Trophoblast cell (in vitro differentiated cells and primary cell): ENCODE measurements around the gene HS3ST5.

ENCODE experiments used
- DNase-seq, 2 donors: peaks; one replicate each; pipeline ENCODE4 v3.0.0-alpha.2; 2016
- H2AFZ ChIP-seq: 2 replicates; pipeline ENCODE4 v1.6.1; 2013; ENCODE audit warnings: low read length, moderate library complexity, mild to moderate bottlenecking; ENCODE audit not compliant: insufficient read depth, poor library complexity
- H2AK5ac ChIP-seq: 2 replicates; pipeline ENCODE4 v1.6.1; 2013; ENCODE audit warnings: mild to moderate bottlenecking, low read length
- H2BK120ac ChIP-seq: 2 replicates; pipeline ENCODE4 v1.6.1; 2013; ENCODE audit warnings: low read length, mild to moderate bottlenecking, moderate library complexity; ENCODE audit not compliant: insufficient read depth, poor library complexity
- H2BK12ac ChIP-seq: 2 replicates; pipeline ENCODE4 v1.6.1; 2013; ENCODE audit warnings: mild to moderate bottlenecking, low read length, moderate library complexity
- H2BK5ac ChIP-seq: 2 replicates; pipeline ENCODE4 v1.6.1; 2013; ENCODE audit warnings: low read length, low read depth, moderate library complexity, mild to moderate bottlenecking; ENCODE audit not compliant: poor library complexity
- H3K14ac ChIP-seq: 2 replicates; pipeline ENCODE4 v1.6.1; 2013; ENCODE audit warnings: mild to moderate bottlenecking, low read length
- H3K18ac ChIP-seq: 2 replicates; pipeline ENCODE4 v1.6.1; 2013; ENCODE audit warnings: mild to moderate bottlenecking, low read length
- H3K23ac ChIP-seq: 2 replicates; pipeline ENCODE4 v1.6.1; 2013; ENCODE audit warnings: low read length
- H3K27ac ChIP-seq: 2 replicates; pipeline ENCODE4 v1.5.1; 2013; ENCODE audit warnings: low read depth, mild to moderate bottlenecking, inconsistent platforms, low read length, moderate library complexity
- H3K27me3 ChIP-seq: 2 replicates; pipeline ENCODE4 v1.6.1; 2013; ENCODE audit warnings: inconsistent platforms, mild to moderate bottlenecking, low read length, moderate library complexity; ENCODE audit not compliant: insufficient read depth
- H3K36me3 ChIP-seq, 2 experiments: 1 replicate in 1 of 2; 2 replicates in 1 of 2; pipeline ENCODE4 v1.6.1; 2013; ENCODE audit warnings: low read length in 2 of 2, mild to moderate bottlenecking in 2 of 2, moderate library complexity in 1 of 2; ENCODE audit not compliant: insufficient read depth in 2 of 2, control insufficient read depth in 1 of 2
- H3K4ac ChIP-seq: 2 replicates; pipeline ENCODE4 v1.6.1; 2013; ENCODE audit warnings: low read depth, mild to moderate bottlenecking, low read length, moderate library complexity
- H3K4me1 ChIP-seq, 2 experiments: 1 replicate in 1 of 2; 2 replicates in 1 of 2; pipeline ENCODE4 v1.6.1; 2013; ENCODE audit warnings: low read length in 2 of 2, mild to moderate bottlenecking in 2 of 2, moderate library complexity in 1 of 2; ENCODE audit not compliant: insufficient read depth in 2 of 2, control insufficient read depth in 1 of 2
- H3K4me2 ChIP-seq: 2 replicates; pipeline ENCODE4 v1.6.1; 2013; ENCODE audit warnings: inconsistent platforms, mild to moderate bottlenecking, low read length, moderate library complexity
- H3K4me3 ChIP-seq: 2 replicates; pipeline ENCODE4 v1.5.1; 2013; ENCODE audit warnings: mild to moderate bottlenecking, low read depth, low read length, inconsistent platforms
- H3K79me1 ChIP-seq: one replicate; pipeline ENCODE4 v1.6.1; 2013; ENCODE audit warnings: low read length
- H3K79me2 ChIP-seq: 2 replicates; pipeline ENCODE4 v1.6.1; 2013; ENCODE audit warnings: low read length, mild to moderate bottlenecking; ENCODE audit not compliant: control insufficient read depth, insufficient read depth, poor library complexity
- H3K9ac ChIP-seq: 2 replicates; pipeline ENCODE4 v1.6.1; 2013; ENCODE audit warnings: mild to moderate bottlenecking, low read length
- H3K9me3 ChIP-seq: 2 replicates; pipeline ENCODE4 v1.6.1; 2013; ENCODE audit warnings: low read depth, mild to moderate bottlenecking, control low read depth, inconsistent platforms, low read length; ENCODE audit not compliant: insufficient read depth
- H4K12ac ChIP-seq: 2 replicates; pipeline ENCODE4 v1.6.1; 2013; ENCODE audit warnings: low read depth, mild to moderate bottlenecking, low read length, moderate library complexity
- H4K8ac ChIP-seq: 2 replicates; pipeline ENCODE4 v1.6.1; 2013; ENCODE audit warnings: low read depth, mild to moderate bottlenecking, low read length, moderate library complexity
- H4K91ac ChIP-seq: one replicate; pipeline ENCODE4 v1.6.1; 2013; ENCODE audit warnings: low read depth, mild to moderate bottlenecking, low read length, moderate library complexity
- WGBS: extraction: QIAGEN DNeasy Blood & Tissue Kit; methylation state at CpG from one replicate; pipeline ENCODE4 v1.1.7; 2013; ENCODE audit warnings: missing lambda C conversion rate; ENCODE audit not compliant: insufficient read length, insufficient coverage; ENCODE audit errors: extremely low coverage; 5-methylcytosine and 5-hydroxymethylcytosine counted together

HS3ST5 gene

DNA sequence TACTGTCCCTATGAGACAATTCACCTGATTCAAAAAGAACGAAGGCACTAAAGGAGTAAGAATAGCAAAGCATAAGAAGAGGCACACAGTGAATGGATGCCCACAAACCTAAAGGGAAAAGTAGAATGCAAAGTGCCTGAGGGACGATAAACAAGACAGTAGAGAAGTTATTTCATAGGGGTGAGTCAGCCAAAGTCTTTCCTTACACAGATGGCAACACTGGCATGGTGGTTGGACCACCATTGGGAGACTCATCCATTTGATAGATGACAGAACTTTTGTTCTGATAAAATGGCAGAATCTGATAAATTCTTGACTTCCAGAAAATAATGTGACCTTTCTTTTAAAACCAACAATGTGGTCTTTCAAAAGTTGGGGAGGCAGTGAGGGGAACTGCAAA lies 223.8 kb downstream of the HS3ST5 start:
- Histone ChIP-seq H3K23ac (no peak overlapping the region), H3K4me2 (no peak overlapping the region), H3K4me3 (no peak overlapping the region), H3K9me3 (no peaks in the 10 kb centered on the region), H2BK5ac (no peak overlapping the region), H3K18ac (no peak overlapping the region), H3K79me1 (no peaks in the 10 kb centered on the region), H3K9ac (no peak overlapping the region), H3K36me3 (no peaks in the 10 kb centered on the region), H3K4me1 (peaks cover 4 to 6% of the 10 kb centered on the region in 2 experiments), H2BK12ac (no peak overlapping the region), H2AFZ (no peak overlapping the region), H4K91ac (no peak overlapping the region), H2AK5ac (no peak overlapping the region), H3K27ac (no peak overlapping the region), H3K4ac (no peak overlapping the region), H3K27me3 (no peaks in the 10 kb centered on the region), H3K14ac (no peak overlapping the region), H3K79me2 (no peaks in the 10 kb centered on the region), H4K8ac (no peak overlapping the region), H2BK120ac (no peak overlapping the region), H4K12ac (no peak overlapping the region)
- no peak for DNase-seq
- no CpG with 5 or more reads among the region's 2 CpGs for WGBS

DNA sequence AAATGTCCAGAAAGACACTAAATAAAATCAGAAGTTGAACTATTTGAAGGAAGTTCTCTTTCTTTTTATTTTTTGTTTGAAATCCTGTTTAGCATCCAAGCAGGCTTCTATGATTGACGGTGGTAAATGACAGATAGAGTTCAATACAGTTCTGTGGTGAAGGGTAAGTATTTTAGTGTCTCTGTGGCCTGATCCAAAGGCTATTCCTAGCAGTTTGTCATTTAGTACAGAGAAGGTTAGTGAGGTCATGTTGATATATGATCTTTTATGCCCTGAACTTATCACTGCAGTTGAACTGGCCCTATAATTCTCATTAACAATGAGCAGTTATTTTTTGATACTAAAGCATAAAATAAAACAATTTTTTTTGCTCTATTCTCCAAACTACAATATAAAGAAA lies 227.2 kb downstream of the HS3ST5 start:
- no CpG with 5 or more reads among the region's 1 CpG for WGBS
- H4K91ac ChIP-seq: no peak overlapping the region
- H4K8ac ChIP-seq: no peak overlapping the region
- no peak overlapping the region for H2AK5ac ChIP-seq
- no peaks in the 10 kb centered on the region for H3K9me3 ChIP-seq
- H2BK120ac ChIP-seq: no peak overlapping the region
- no peak overlapping the region for H3K4me2 ChIP-seq
- no peaks in the 10 kb centered on the region for H3K27me3 ChIP-seq
- H3K4me1 ChIP-seq: no peaks in the 10 kb centered on the region
- no peak overlapping the region for H3K18ac ChIP-seq
- H2AFZ ChIP-seq: no peak overlapping the region
- H3K4ac ChIP-seq: no peak overlapping the region
- H3K14ac ChIP-seq: no peak overlapping the region
- no peak overlapping the region for H3K4me3 ChIP-seq
- no peak overlapping the region for H2BK12ac ChIP-seq
- no peaks in the 10 kb centered on the region for H3K79me2 ChIP-seq
- DNase-seq: no peak
- H3K23ac ChIP-seq: no peak overlapping the region
- no peaks in the 10 kb centered on the region for H3K36me3 ChIP-seq
- no peak overlapping the region for H4K12ac ChIP-seq
- no peak overlapping the region for H2BK5ac ChIP-seq
- no peak overlapping the region for H3K27ac ChIP-seq
- no peak overlapping the region for H3K9ac ChIP-seq
- no peaks in the 10 kb centered on the region for H3K79me1 ChIP-seq

DNA sequence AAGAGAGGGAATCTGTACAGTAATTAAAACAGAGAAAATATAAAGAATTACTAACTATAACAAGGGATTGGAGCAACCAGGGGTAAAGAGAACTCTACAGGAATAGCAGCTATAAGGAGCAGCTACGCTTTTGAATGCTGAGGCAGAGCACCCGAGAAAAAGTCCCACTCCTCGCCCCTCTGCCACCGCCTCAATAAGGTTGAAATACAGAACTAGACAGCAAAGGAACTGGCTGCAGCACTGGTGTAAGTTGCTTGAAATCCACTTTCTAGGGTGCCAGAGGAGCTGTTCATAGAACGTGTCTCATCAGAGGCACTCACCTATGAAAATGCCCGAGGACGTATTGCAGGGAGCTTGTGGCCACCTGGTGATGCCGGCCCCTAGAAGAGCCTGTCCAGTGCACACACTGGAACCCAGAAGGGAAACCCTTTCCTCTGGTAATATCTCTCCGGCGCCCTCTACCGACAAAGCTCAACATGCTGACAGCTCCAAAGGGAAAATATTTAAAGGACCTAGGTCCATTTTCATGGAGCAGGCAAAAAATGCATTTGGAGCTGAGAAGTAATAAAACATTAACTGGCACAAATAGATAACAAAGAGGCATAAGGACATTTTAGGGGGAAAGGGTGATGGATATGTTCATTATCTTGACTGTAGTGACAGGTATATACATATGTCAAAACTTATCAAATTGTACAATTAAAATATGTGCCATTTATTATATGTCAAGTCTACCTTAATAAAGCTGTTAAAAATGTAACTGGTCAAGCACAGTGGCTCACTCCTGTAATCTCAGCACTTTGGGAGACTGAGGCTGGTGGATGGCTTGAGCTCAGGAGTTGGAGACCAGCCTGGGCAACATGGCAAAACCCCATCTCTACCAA lies 234.5 kb downstream of the HS3ST5 start:
- Histone ChIP-seq H2AK5ac (no peak overlapping the region), H3K18ac (no peak overlapping the region), H2BK120ac (no peak overlapping the region), H3K4me2 (no peak overlapping the region), H3K4me1 (peaks cover 3 to 4% of the 10 kb centered on the region in 2 experiments), H2BK12ac (peak overlapping the region; percentile 23), H3K23ac (no peak overlapping the region), H4K12ac (no peak overlapping the region), H3K36me3 (no peaks in the 10 kb centered on the region), H3K4me3 (no peak overlapping the region), H3K9ac (no peak overlapping the region), H2AFZ (no peak overlapping the region), H3K27me3 (no peaks in the 10 kb centered on the region), H3K27ac (no peak overlapping the region), H3K9me3 (no peaks in the 10 kb centered on the region), H3K79me1 (no peaks in the 10 kb centered on the region), H4K91ac (no peak overlapping the region), H4K8ac (no peak overlapping the region), H2BK5ac (no peak overlapping the region), H3K14ac (no peak overlapping the region), H3K79me2 (no peaks in the 10 kb centered on the region), H3K4ac (no peak overlapping the region)
- DNase-seq: peak; percentile 71 to 86
- no CpG with 5 or more reads among the region's 11 CpGs for WGBS

DNA sequence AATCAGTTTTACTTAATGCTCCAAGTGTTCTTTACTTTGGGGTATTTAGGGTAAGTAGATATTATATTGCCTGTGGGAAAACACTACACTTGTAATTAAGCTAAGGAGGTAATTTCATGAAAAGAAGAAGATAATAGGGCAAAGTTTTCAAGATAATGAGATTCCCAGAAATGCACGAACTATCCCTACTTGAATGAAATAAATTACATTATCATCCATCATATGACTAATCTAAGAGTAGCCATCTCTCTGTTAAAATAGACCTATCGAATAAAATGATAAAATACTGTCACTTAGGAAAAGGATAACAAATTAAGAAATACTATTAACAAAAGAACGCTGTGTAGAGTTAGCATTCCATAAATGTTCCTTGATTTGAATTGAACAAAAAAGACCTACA lies 236.8 kb downstream of the HS3ST5 start:
- Histone ChIP-seq H4K12ac (no peak overlapping the region), H3K23ac (no peak overlapping the region), H3K4ac (no peak overlapping the region), H3K4me2 (no peak overlapping the region), H3K18ac (no peak overlapping the region), H3K9me3 (no peaks in the 10 kb centered on the region), H2BK5ac (no peak overlapping the region), H3K79me1 (no peaks in the 10 kb centered on the region), H3K4me3 (no peak overlapping the region), H3K36me3 (no peaks in the 10 kb centered on the region), H2BK12ac (no peak overlapping the region), H2BK120ac (no peak overlapping the region), H4K91ac (no peak overlapping the region), H3K14ac (no peak overlapping the region), H4K8ac (no peak overlapping the region), H2AK5ac (no peak overlapping the region), H3K27me3 (no peaks in the 10 kb centered on the region), H3K9ac (no peak overlapping the region), H2AFZ (no peak overlapping the region), H3K27ac (no peak overlapping the region), H3K4me1 (peaks cover 3 to 4% of the 10 kb centered on the region in 2 experiments), H3K79me2 (no peaks in the 10 kb centered on the region)
- no peak for DNase-seq
- WGBS: no CpG with 5 or more reads among the region's 3 CpGs
